Suprapubic skin (tissue), 4 donors: ENCODE measurements around the gene RFX2.

Source experiments
- POLR2A ChIP-seq, 2 donors: fragments of 450-650 bp; IDR thresholded peaks; one replicate each; pipeline ENCODE4 v1.6.1; 2017; ENCODE audit warnings: antibody characterized with exemption in 2 of 2, mild to moderate bottlenecking in 2 of 2, moderate library complexity in 2 of 2
- POLR2AphosphoS5 ChIP-seq, 3 donors: sonication (generic); formaldehyde crosslinking; IDR thresholded peaks; one replicate each; pipeline ENCODE4 v1.6.1; 2017; ENCODE audit warnings: antibody characterized with exemption in 3 of 3
- TF ChIP-seq, protein P1 (sequence below), 2 donors: fragments of 200-600 bp in 1 of 2; fragments of 450-650 bp in 1 of 2; sonication (generic) in 1 of 2; IDR thresholded peaks; one replicate each; pipeline ENCODE4 v1.5.1; 2016 to 2019; ENCODE audit warnings: antibody characterized with exemption in 2 of 2, mild to moderate bottlenecking in 1 of 2, moderate library complexity in 1 of 2

DNA sequence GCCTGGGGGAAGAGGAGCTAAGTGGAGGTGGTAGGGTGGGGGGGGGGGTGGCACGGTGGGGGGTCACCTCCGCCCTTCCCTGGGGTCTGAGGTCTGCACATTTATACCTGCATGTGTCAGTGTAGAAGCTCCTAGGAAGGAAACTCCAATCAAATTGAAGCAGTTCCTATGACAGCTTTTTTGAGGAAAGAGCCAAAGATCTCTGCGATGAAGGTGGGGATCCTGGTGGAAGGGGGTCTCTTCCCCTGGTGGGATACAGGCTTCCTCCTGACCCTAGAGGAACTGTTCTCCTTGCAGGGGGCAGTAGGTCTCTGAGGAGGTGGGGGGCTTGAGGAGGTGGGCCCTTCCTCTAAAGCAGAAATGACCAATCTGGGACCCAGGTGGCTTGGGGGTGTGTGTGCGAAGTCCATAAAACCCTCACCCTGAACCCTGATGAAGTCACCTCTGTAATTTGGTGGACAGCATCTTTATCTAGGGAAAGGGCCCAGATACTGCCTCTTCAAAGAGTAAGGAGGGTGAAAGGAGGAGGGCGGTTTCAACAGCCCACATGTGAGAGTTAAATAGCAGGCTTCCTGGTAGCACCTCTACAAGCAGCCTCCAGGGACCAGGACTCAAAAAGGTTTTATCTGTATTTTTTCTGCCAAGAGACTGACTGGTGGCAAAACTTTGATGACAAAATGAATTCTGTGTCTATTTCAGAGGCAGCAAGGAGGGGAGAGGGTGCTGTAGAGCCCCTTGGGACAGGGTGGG lies 145.3 kb downstream of the RFX2 start:
- TF ChIP-seq, protein P1, sequence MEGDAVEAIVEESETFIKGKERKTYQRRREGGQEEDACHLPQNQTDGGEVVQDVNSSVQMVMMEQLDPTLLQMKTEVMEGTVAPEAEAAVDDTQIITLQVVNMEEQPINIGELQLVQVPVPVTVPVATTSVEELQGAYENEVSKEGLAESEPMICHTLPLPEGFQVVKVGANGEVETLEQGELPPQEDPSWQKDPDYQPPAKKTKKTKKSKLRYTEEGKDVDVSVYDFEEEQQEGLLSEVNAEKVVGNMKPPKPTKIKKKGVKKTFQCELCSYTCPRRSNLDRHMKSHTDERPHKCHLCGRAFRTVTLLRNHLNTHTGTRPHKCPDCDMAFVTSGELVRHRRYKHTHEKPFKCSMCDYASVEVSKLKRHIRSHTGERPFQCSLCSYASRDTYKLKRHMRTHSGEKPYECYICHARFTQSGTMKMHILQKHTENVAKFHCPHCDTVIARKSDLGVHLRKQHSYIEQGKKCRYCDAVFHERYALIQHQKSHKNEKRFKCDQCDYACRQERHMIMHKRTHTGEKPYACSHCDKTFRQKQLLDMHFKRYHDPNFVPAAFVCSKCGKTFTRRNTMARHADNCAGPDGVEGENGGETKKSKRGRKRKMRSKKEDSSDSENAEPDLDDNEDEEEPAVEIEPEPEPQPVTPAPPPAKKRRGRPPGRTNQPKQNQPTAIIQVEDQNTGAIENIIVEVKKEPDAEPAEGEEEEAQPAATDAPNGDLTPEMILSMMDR (IDR thresholded peaks at IDR 0.05): no peak
- no peak for TF ChIP-seq POLR2AphosphoS5 (IDR thresholded peaks at IDR 0.05)
- no peak for TF ChIP-seq POLR2A (IDR thresholded peaks at IDR 0.05)
